Measurements from ENCODE around the gene RIC3. TPM values are rescaled to one million over a fixed set of nuclear protein-coding genes. Genes with fewer than 3 reads are reported as not detected.

Gene RIC3
- total and polyA plus RNA-seq, 2 of the 8 experiments (the other 6 are each of a cell fraction or from before 2014, with no cell fraction given) = 6.4 to 15.5 TPM

- Histone ChIP-seq H3K4me1 (replicated peaks in 1 of 4; ENCODE audit: control insufficient read depth in 3 of 4, insufficient read depth in 4 of 4, low read length in 3 of 4) (no peaks in the 10 kb centered on the region), H3K23ac (ENCODE audit: insufficient read length) (no peak overlapping the region), H3K23me2 (ENCODE audit: low read depth, low read length) (no peaks in the 10 kb centered on the region), H4K20me1 (replicated peaks in 1 of 2; ENCODE audit: control insufficient read depth in 1 of 2, insufficient read depth in 2 of 2, low read length in 2 of 2) (no peaks in the 10 kb centered on the region), H4K8ac (ENCODE audit: extremely low read depth, insufficient read depth, low read length) (no peak overlapping the region), H3K79me2 (ENCODE audit: control insufficient read depth in 1 of 2, insufficient read depth in 2 of 2, low read length in 2 of 2) (no peaks in the 10 kb centered on the region), H3K36me3 (ENCODE audit: control insufficient read depth in 2 of 4, insufficient read depth in 4 of 4, low read length in 3 of 4) (no peaks in the 10 kb centered on the region), H3K9ac (replicated peaks in 1 of 4; ENCODE audit: extremely low read depth in 1 of 4, low read depth in 3 of 4, low read length in 3 of 4) (no peak overlapping the region), H2BK20ac (ENCODE audit: low read length) (no peak overlapping the region), H2AFZ (ENCODE audit: low read length) (no peak overlapping the region), H3K18ac (ENCODE audit: extremely low read depth, low read length) (no peak overlapping the region), H4K5ac (ENCODE audit: insufficient read length, low read depth, low read length) (no peak overlapping the region), H3K4me3 (ENCODE audit: extremely low read depth in 1 of 4, insufficient read depth in 2 of 4, low read depth in 3 of 4, low read length in 4 of 4) (no peak overlapping the region), H3K9me3 (ENCODE audit: insufficient read depth in 2 of 2, low read depth in 1 of 2, low read length in 1 of 2) (no peaks in the 10 kb centered on the region), H3K79me1 (ENCODE audit: low read depth, low read length) (no peaks in the 10 kb centered on the region), H4K91ac (replicated peaks; ENCODE audit: insufficient read length, low read length) (no peak overlapping the region), H2BK15ac (ENCODE audit: low read length) (no peak overlapping the region; the same call in 1 of the 2 replicates), H3K4me2 (ENCODE audit: insufficient read depth in 1 of 2, low read depth in 2 of 2, low read length in 2 of 2) (no peak overlapping the region), H2BK12ac (ENCODE audit: low read depth, low read length) (no peak overlapping the region), H3K4ac (replicated peaks; ENCODE audit: insufficient read length, low read depth, low read length) (no peak overlapping the region), H3K14ac (ENCODE audit: insufficient read length) (no peak overlapping the region), H3K56ac (replicated peaks; ENCODE audit: insufficient read length, low read depth, low read length) (no peak overlapping the region), H2AK5ac (ENCODE audit: low read depth, low read length) (no peak overlapping the region), H3K27me3 (replicated peaks in 1 of 4; ENCODE audit: control insufficient read depth in 3 of 4, extremely low read depth in 1 of 4, insufficient read depth in 3 of 4, low read length in 3 of 4) (no peaks in the 10 kb centered on the region; a peak in 2 of 7 replicates), H2BK120ac (replicated peaks; ENCODE audit: low read depth, low read length) (no peak overlapping the region), H2BK5ac (ENCODE audit: low read depth, low read length) (no peak overlapping the region), H3K27ac (ENCODE audit: low read depth, low read length) (no peak overlapping the region)
- ChIA-PET CTCF (ENCODE audit: partially characterized antibody) (interaction anchor here (0.6 to 4.7 kb wide), 10 partner anchors 9 to 913 kb away, joined by 3 to 39 read pairs (median 4); no protein-coding TSS in a partner anchor), POLR2A (ENCODE audit: partially characterized antibody) (interaction anchor here (1.2 to 1.7 kb wide), 2 partner anchors 9 to 511 kb away, joined by 3 to 7 read pairs; partner anchors contain the start of gene RIC3)
- WGBS, 2 experiments (ENCODE audit: extremely low coverage in 1 of 2, insufficient coverage in 1 of 2, insufficient read length in 1 of 2, insufficient replicate concordance in 2 of 2, low coverage in 1 of 2, low lambda C conversion rate in 2 of 2, missing lambda C conversion rate in 1 of 2) = 67% methylated on average over 1 of the region's 1 CpG; no CpG with 5 or more reads in 1 of the 2 experiments
- DNase-seq (ENCODE audit: low read depth in 1 of 2, low spot score in 2 of 2) = no peak
- no peak for TF ChIP-seq HDAC2 (IDR thresholded peaks at IDR 0.05; ENCODE audit: borderline replicate concordance in 1 of 2, low read depth in 2 of 2, low read length in 2 of 2)
- TF ChIP-seq ASH2L (IDR thresholded peaks at IDR 0.05; ENCODE audit: low read length) = no peak
- no peak for TF ChIP-seq RXRA (IDR thresholded peaks at IDR 0.05; ENCODE audit: insufficient read depth, low read depth, low read length)
- no peak for TF ChIP-seq SP2 (IDR thresholded peaks at IDR 0.05; ENCODE audit: low read length)
- TF ChIP-seq HDAC6 (IDR thresholded peaks at IDR 0.05; ENCODE audit: low read depth, low read length) = no peak
- no peak for TF ChIP-seq CREB1 (IDR thresholded peaks at IDR 0.05)
- TF ChIP-seq, protein P1, sequence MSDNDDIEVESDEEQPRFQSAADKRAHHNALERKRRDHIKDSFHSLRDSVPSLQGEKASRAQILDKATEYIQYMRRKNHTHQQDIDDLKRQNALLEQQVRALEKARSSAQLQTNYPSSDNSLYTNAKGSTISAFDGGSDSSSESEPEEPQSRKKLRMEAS (IDR thresholded peaks at IDR 0.05) = no peak
- TF ChIP-seq EZH2 (IDR thresholded peaks at IDR 0.05; ENCODE audit: low read depth, low read length, severe bottlenecking) = no peak
- no peak for TF ChIP-seq TBP (IDR thresholded peaks at IDR 0.05; ENCODE audit: low read depth, low read length)
- TF ChIP-seq YY1 (IDR thresholded peaks at IDR 0.05; ENCODE audit: low read depth, low read length) = no peak
- TF ChIP-seq KDM5A (IDR thresholded peaks at IDR 0.05; ENCODE audit: low read length) = no peak
- no peak for TF ChIP-seq POLR2A (IDR thresholded peaks at IDR 0.05; ENCODE audit: control extremely low read depth in 1 of 2, low read depth in 2 of 2, low read length in 2 of 2)
- TF ChIP-seq CHD1 (IDR thresholded peaks at IDR 0.05; ENCODE audit: low read depth, low read length) = no peak
- FAIRE-seq = no peak
These were observed 9.5 kb upstream of the RIC3 start for GRCh38 chr11:8178297-8178696.
